ENCODE results near the gene NOL9. TPM values are rescaled to one million over a fixed set of nuclear protein-coding genes. Genes with fewer than 3 reads are reported as not detected.

Gene NOL9
- total RNA-seq, 1 donor from 2014 or later: 32.5 TPM

DNA sequence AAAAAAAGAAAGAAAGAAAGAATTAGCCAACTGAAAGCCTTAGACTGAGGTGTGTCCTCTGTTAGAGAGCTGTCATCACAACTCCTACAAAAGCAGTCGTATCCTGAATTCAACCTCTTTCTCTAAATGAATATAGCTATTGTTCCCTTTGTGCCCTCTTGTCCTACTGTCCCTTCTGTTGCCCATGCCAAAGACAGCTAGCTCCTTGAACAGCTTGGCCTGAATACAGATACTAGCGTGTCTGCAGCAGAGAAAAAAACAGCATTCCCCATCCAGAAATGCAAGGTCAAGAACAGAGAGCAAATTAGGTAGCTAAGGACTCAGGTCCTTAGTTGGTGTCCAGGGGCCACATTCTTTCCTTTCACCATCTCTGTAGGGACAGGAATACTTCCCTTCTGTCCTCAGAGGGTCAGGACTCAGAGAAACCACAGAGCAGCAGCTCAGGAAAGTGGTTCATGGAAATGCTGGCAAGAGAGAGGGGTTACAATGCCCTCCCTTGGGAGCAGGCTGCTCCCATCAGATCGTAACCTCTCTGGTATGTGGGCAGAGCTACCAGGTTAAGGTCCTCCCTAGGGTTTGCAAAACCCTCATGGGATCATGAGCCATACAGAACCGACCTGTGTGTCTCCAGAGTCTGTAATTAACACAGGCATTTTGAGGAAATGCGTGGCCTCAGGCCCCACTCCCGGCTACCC is 23.7 kb upstream of the NOL9 start:
- Histone ChIP-seq H3K27me3 (ENCODE audit: control insufficient read depth, insufficient read depth, low read length) (no peaks in the 10 kb centered on the region), H3K36me3 (ENCODE audit: control insufficient read depth, insufficient read depth, low read length) (no peaks in the 10 kb centered on the region), H3K4me3 (ENCODE audit: low read depth, low read length) (no peak overlapping the region)
- TF ChIP-seq CTCF (IDR thresholded peaks at IDR 0.05; ENCODE audit: insufficient read depth, low read length, poor library complexity, severe bottlenecking): no peak
- DNase-seq (ENCODE audit: low read depth): no peak

DNA sequence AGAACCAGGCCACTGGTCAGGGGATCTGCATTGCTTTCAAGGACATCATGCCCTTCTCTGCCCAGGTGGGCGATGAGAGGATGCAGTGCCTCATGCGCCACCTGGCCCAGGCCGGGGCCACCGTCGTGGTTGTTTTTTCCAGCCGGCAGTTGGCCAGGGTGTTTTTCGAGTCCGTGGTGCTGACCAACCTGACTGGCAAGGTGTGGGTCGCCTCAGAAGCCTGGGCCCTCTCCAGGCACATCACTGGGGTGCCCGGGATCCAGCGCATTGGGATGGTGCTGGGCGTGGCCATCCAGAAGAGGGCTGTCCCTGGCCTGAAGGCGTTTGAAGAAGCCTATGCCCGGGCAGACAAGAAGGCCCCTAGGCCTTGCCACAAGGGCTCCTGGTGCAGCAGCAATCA is 20.5 kb upstream of the NOL9 start:
- Histone ChIP-seq H3K36me3 (ENCODE audit: control insufficient read depth, insufficient read depth, low read length) (no peaks in the 10 kb centered on the region), H3K4me3 (ENCODE audit: low read depth, low read length) (no peak overlapping the region), H3K27me3 (ENCODE audit: control insufficient read depth, insufficient read depth, low read length) (peaks cover 7% of the 10 kb centered on the region)
- TF ChIP-seq CTCF (IDR thresholded peaks at IDR 0.05; ENCODE audit: insufficient read depth, low read length, poor library complexity, severe bottlenecking): no peak
- no peak for DNase-seq (ENCODE audit: low read depth)

- no peak for DNase-seq (ENCODE audit: low read depth)
- TF ChIP-seq CTCF (IDR thresholded peaks at IDR 0.05; ENCODE audit: insufficient read depth, low read length, poor library complexity, severe bottlenecking): no peak
- Histone ChIP-seq H3K36me3 (ENCODE audit: control insufficient read depth, insufficient read depth, low read length) (no peaks in the 10 kb centered on the region), H3K27me3 (ENCODE audit: control insufficient read depth, insufficient read depth, low read length) (peaks cover 7% of the 10 kb centered on the region), H3K4me3 (ENCODE audit: low read depth, low read length) (no peak overlapping the region)
Observed at GRCh38 chr1:6574025-6574620, 19.8 kb upstream of the NOL9 start.

DNA sequence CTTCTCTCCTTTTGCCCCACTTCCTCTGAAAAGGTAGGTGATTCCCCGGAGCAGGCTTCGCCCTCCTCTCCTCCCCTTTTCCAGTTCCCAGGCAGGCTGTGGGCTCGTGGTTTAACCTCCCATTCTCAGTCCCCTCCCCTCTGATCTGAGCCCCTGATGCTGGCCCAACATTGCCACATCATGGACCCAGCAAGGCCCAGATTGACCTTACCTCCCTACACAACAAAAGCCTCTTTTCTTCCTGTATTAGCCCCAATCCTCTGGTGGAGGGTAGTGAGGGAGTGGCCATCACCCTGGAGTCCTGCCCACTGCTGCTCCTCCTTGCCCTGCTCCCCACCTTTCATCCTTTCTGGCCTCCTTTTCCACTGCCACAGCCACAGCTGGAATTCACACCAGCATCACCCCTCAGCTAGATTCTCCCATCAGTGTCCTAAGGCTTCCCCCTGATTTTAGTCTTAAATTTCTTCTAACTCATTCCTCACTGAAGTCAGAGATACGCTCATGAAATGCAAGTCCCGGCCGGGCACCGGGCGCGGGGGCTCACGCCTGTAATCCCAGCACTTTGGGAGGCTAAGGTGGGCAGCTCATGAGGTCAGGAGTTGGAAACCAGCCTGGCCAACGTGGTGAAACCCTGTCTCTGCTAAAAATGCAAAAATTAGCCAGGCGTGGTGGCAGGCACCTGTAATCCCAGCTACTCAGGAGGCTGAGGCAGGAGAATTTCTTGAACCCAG is 18.5 kb upstream of the NOL9 start:
- Histone ChIP-seq H3K27me3 (ENCODE audit: control insufficient read depth, insufficient read depth, low read length) (peaks cover 7% of the 10 kb centered on the region), H3K4me3 (ENCODE audit: low read depth, low read length) (no peak overlapping the region), H3K36me3 (ENCODE audit: control insufficient read depth, insufficient read depth, low read length) (no peaks in the 10 kb centered on the region)
- DNase-seq (ENCODE audit: low read depth): no peak
- no peak for TF ChIP-seq CTCF (IDR thresholded peaks at IDR 0.05; ENCODE audit: insufficient read depth, low read length, poor library complexity, severe bottlenecking)

DNA sequence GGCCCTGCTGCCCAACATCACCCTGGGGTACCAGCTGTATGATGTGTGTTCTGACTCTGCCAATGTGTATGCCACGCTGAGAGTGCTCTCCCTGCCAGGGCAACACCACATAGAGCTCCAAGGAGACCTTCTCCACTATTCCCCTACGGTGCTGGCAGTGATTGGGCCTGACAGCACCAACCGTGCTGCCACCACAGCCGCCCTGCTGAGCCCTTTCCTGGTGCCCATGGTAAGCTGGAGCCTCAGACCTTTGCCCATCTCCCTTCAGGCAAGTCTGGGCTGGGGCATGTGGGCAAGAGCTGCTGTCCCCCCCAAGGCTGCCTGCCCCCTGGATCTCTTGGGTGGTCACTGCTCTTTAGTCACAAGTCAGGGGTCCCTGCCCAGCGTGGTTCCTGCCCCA is 16.7 kb upstream of the NOL9 start:
- Histone ChIP-seq H3K27me3 (ENCODE audit: control insufficient read depth, insufficient read depth, low read length) (peaks cover 8% of the 10 kb centered on the region), H3K36me3 (ENCODE audit: control insufficient read depth, insufficient read depth, low read length) (no peaks in the 10 kb centered on the region), H3K4me3 (ENCODE audit: low read depth, low read length) (no peak overlapping the region)
- DNase-seq (ENCODE audit: low read depth): no peak
- no peak for TF ChIP-seq CTCF (IDR thresholded peaks at IDR 0.05; ENCODE audit: insufficient read depth, low read length, poor library complexity, severe bottlenecking)

Measured in kidney epithelial cell (primary cell).